Upper lobe of right lung (tissue), 1 donor: ENCODE data around the gene CLDN22. TPM values are rescaled to one million over a fixed set of nuclear protein-coding genes. Genes with fewer than 3 reads are reported as not detected.

Experiments
- ATAC-seq: fragments of 200-7000 bp; cut with Tn5 transposase; one replicate; pipeline ENCODE4 v1.9.1; 2020; ENCODE audit warnings: mild to moderate bottlenecking, moderate library complexity
- DNase-seq: peaks from one replicate; pipeline ENCODE4 v3.0.0-alpha.2; 2020
- H3K27ac ChIP-seq: fragments of 200-600 bp; one replicate; pipeline ENCODE4 v1.8.0; 2022
- H3K27me3 ChIP-seq: fragments of 200-600 bp; one replicate; pipeline ENCODE4 v1.8.0; 2022; ENCODE audit warnings: mild to moderate bottlenecking
- H3K36me3 ChIP-seq: fragments of 200-600 bp; one replicate; pipeline ENCODE4 v1.8.0; 2022
- H3K4me1 ChIP-seq: fragments of 200-600 bp; one replicate; pipeline ENCODE4 v1.8.0; 2022
- H3K4me3 ChIP-seq: fragments of 200-600 bp; one replicate; pipeline ENCODE4 v1.8.0; 2022; ENCODE audit warnings: mild to moderate bottlenecking
- H3K9me3 ChIP-seq: fragments of 200-600 bp; one replicate; pipeline ENCODE4 v1.8.0; 2022
- intact Hi-C: fragments of 100-400 bp; cut with DNase I; formaldehyde crosslinking; loops from one replicate; pipeline ENCODE4 v1.11.0; 2022
- total RNA-seq: library from RNA; stranded (reverse); fragmentation: NEBNext Ultra II Directional; extraction: Animal tissue kit (Norgen Biotek cat#: 25700); gene quantifications from one replicate; pipeline ENCODE4 v1.2.1, GENCODE V29; 2021
- TF ChIP-seq, protein P1 (sequence below): fragments of 200-600 bp; IDR thresholded peaks from one replicate; pipeline ENCODE4 v1.8.0; 2022; ENCODE audit warnings: antibody characterized with exemption
- donor health status: DM: no; HTN: yes; CAD: no; lungs with severe emphysema.

CLDN22 gene
- total RNA-seq, 1 donor from 2014 or later, result not detected

DNA sequence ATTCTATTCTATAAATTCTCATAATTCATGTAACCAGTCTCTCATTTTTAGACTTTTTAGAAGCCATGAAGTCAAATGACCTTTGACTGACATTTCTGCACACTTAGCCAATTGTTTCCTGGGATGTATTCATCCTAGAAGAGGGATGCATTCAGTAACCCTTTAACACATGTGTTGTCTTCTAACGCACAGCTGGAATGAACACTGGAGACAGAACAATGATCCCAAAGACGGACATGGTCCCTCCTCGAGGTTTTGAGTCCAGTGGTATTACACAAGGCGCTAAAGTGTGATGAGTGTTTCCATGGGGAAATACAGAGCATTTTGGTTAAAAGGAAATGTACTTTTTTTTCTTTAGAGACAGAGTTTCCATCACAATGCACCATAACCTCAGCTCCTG is 42.0 kb upstream of the CLDN22 start:
- no peak overlapping the region for H3K27ac ChIP-seq
- no peaks in the 10 kb centered on the region for H3K9me3 ChIP-seq
- ATAC-seq (no peak), DNase-seq (no peak)
- H3K4me1 ChIP-seq, result no peaks in the 10 kb centered on the region
- H3K36me3 ChIP-seq, result no peaks in the 10 kb centered on the region
- H3K27me3 ChIP-seq, result no peaks in the 10 kb centered on the region
- H3K4me3 ChIP-seq, result no peak overlapping the region
- intact Hi-C loops, result no loop called here
- TF ChIP-seq, protein P1, sequence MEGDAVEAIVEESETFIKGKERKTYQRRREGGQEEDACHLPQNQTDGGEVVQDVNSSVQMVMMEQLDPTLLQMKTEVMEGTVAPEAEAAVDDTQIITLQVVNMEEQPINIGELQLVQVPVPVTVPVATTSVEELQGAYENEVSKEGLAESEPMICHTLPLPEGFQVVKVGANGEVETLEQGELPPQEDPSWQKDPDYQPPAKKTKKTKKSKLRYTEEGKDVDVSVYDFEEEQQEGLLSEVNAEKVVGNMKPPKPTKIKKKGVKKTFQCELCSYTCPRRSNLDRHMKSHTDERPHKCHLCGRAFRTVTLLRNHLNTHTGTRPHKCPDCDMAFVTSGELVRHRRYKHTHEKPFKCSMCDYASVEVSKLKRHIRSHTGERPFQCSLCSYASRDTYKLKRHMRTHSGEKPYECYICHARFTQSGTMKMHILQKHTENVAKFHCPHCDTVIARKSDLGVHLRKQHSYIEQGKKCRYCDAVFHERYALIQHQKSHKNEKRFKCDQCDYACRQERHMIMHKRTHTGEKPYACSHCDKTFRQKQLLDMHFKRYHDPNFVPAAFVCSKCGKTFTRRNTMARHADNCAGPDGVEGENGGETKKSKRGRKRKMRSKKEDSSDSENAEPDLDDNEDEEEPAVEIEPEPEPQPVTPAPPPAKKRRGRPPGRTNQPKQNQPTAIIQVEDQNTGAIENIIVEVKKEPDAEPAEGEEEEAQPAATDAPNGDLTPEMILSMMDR, result no peak

DNA sequence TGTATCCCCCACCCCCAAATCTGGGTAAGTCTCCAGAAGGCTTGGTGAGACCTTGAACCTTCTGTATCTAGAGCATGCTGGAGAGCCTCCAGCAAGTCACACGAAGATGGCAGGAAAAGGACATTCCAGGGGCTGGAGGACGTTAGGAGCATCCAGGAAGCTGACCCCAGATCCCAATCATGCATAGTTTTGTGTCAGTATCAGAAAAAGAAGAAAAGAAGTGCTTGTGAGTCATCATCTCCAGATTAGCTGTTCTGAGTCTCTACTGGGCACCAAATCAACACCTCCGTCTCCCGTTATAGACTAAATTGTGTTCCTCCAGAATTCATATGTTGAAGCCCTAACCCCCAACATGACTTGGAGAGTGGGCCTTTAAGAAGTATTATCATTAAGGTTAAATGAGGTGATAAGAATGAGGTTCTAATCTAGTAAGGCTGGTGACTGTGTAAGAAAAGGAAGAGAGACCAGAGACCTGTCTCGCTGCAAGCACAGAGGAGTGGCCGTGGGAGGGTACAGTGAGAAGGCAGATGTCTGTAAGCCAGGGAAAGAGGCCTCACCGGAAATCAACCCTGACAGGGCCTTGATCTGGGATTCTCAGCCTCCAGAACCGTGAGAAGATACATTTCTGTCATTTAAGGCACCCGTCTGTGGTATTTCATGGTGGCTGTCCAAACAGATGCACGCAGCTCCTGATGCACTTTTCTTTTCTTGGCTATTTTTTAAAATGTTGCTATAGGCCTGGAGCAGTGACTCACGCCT is 40.3 kb upstream of the CLDN22 start:
- DNase-seq, result peak; percentile 9
- H3K4me3 ChIP-seq, result no peak overlapping the region
- H3K9me3 ChIP-seq, result no peaks in the 10 kb centered on the region
- H3K36me3 ChIP-seq, result no peaks in the 10 kb centered on the region
- H3K4me1 ChIP-seq, result no peaks in the 10 kb centered on the region
- TF ChIP-seq, protein P1, result no peak
- intact Hi-C loops, result no loop called here
- H3K27ac ChIP-seq, result no peak overlapping the region
- no peak for ATAC-seq
- no peaks in the 10 kb centered on the region for H3K27me3 ChIP-seq

DNA sequence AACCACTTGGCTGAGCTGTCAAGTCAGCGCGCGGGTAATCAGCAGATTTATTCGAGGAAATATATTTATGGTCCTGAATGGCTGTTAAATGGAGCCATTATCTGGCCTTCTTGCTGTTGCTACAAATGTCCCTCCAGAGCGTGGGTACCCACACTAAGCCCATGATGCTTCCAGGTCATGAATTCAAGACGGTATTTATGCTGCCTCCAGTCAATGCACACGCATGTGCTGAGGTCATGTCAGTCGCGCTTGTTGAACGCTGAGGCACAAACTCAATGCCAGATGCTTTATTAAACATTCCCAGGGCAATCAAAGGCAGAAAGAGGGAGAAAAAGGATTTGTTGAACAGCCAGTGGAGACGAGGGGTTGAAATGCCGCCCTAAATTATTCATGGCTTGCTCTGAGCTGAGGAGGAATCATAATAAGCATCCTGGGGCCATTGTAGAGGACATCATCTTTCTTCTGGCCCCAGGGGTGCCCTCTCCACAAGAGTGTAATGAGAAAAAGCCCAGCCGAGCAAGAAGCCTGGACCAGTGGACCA is 38.2 kb upstream of the CLDN22 start:
- intact Hi-C loops, result no loop called here
- H3K27ac ChIP-seq, result no peak overlapping the region
- TF ChIP-seq, protein P1, result no peak
- peak; percentile 10 for DNase-seq
- H3K36me3 ChIP-seq, result no peaks in the 10 kb centered on the region
- ATAC-seq, result no peak
- H3K4me3 ChIP-seq, result no peak overlapping the region
- H3K27me3 ChIP-seq, result no peaks in the 10 kb centered on the region
- no peaks in the 10 kb centered on the region for H3K4me1 ChIP-seq
- no peaks in the 10 kb centered on the region for H3K9me3 ChIP-seq

DNA sequence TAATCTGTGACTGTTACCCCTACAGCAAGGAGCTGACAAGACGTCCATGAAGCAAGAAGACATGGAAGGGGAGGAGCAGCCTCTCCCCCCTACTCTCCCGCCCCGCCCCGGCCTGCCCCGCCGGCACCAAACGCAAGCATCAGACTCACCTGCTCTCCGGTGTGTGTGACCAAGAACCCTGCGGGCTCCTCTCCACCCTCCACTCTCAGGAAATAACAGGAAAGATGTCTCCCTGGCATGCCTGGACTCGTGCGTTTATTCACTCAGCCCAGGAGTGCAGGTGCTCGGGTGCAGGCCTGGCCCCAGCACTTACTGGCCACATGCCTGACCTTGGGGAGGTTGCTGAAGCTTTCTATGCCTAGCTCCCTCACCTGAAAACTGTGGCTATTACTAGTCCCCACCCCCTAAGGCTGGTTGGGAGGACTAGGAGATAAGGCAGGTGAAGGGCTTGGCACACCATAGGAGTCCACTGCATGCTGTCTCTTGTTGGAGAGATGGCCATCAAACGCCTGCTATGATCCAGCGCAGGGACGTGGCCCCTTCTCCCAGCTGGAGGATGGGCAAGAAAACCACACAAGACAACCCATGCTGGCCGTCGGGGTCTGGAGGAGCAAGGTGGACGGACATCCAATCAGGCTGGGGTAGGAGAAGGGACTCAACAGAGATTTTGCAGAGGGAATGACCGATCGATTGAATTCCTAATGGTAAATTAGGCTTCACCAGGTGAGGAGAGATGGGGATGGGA is 37.0 kb upstream of the CLDN22 start:
- Histone ChIP-seq H3K27ac (no peak overlapping the region), H3K9me3 (no peaks in the 10 kb centered on the region), H3K4me3 (no peak overlapping the region), H3K36me3 (no peaks in the 10 kb centered on the region), H3K27me3 (no peaks in the 10 kb centered on the region), H3K4me1 (no peaks in the 10 kb centered on the region)
- TF ChIP-seq, protein P1, result no peak
- DNase-seq (peak; percentile 37), ATAC-seq (no peak)
- intact Hi-C loops, result no loop called here

DNA sequence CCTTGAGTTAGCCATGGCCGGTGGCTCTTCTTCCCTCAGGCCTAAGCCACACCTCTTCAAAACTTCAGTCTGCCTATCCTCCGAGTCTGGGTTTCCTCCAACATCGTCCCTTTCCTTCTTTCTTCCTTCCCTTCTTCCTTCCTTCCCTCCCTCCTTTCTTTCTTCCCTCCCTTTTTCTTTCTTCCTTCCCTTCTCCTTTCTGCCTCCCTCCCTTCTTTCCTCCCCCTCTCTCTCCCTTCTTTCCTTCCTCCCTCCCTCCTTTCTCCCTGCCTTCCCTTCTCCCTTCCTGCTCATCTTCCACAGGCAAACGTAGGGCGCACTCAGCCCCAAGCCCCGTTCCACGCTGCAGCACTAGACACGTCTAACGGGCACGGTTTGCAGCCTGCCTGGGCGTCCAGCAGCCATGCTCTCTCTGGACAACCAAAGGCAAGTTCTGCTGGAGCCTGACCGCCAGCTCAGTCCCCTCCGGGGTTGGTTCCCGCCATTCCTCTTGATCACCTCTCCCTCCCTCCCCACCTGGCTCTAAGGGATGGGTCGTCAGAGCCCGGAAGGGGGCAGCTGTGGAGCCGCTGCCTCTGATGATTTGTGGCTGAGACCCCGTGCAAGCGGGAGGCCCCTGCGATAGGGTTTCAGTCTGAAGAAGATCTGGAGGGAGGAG is 36.2 kb upstream of the CLDN22 start:
- intact Hi-C loops, result no loop called here
- Histone ChIP-seq H3K27me3 (no peaks in the 10 kb centered on the region), H3K4me1 (no peaks in the 10 kb centered on the region), H3K4me3 (no peak overlapping the region), H3K9me3 (no peaks in the 10 kb centered on the region), H3K27ac (no peak overlapping the region), H3K36me3 (no peaks in the 10 kb centered on the region)
- ATAC-seq (no peak), DNase-seq (no peak)
- TF ChIP-seq, protein P1, result no peak
